Gastrocnemius medialis (tissue), 4 donors: ENCODE results near the gene DNAH2.

Experiments used
- CTCF ChIP-seq, 5 experiments: fragments of 450-650 bp in 3 of 5; fragments of 200-600 bp in 2 of 5; sonication (generic) in 2 of 5; IDR thresholded peaks in 4 of 5; conservative IDR thresholded peaks in 1 of 5; 1 replicate in 4 of 5; 2 replicates in 1 of 5; pipeline ENCODE4 v1.5.1; 2016 to 2019; ENCODE audit warnings: antibody characterized with exemption in 5 of 5, mild to moderate bottlenecking in 3 of 5, moderate library complexity in 3 of 5
- POLR2A ChIP-seq, 2 donors: fragments of 450-650 bp; IDR thresholded peaks; one replicate each; pipeline ENCODE4 v1.6.1; 2017; ENCODE audit warnings: antibody characterized with exemption in 2 of 2, mild to moderate bottlenecking in 2 of 2, moderate library complexity in 2 of 2

DNA sequence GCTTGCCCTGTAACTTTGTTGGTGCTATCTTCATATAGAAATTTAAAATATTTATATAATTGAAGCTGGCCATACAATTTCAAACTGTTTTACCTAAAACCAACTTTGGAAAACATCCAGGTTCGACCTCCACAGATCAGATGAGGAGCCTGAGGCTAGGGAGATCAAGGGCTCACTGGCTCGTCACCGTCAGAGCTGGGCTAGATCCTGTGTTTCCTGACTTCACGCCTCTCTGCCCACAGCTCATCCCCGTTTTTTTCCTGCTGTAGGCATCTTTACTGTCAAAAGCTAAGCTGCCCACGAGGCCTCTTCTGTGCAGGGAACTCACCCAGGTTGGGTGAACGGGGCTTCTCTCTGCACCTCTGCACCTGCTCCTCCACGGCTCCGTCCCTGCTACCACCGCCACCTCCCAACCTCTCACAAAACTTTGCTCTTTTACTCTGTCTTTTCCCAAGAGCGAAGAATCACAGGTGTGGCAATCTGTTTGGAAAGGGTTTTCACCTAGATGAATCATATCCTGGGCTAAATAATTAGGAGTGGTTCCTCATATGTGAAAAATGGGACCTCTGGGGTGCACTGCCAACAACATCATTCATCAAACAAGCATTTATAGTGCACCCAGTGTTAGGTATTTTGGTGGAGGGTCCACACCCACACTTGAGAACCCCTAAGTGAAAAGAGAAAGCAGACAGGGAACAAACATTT, 91.7 kb downstream of the DNAH2 start:
- TF ChIP-seq CTCF (IDR thresholded peaks at IDR 0.05 in 4 of 5, conservative IDR thresholded peaks at IDR 0.05 in 1 of 5) (no peak), POLR2A (IDR thresholded peaks at IDR 0.05) (no peak)
